Upper lobe of left lung (tissue), 6 donors: Measurements from ENCODE around the gene MRPL14. TPM values are rescaled to one million over a fixed set of nuclear protein-coding genes. Genes with fewer than 3 reads are reported as not detected.
A peak's percentile ranks its signal among the peaks of the same experiment; 100 is the strongest.

ENCODE experiments used
- ATAC-seq, 2 donors: fragments of 200-7000 bp; cut with Tn5 transposase; one replicate each; pipeline ENCODE4 v1.9.1; 2022; ENCODE audit warnings: mild to moderate bottlenecking in 2 of 2, moderate library complexity in 2 of 2; ENCODE audit not compliant: low FRiP score in 2 of 2
- DNase-seq, 2 donors: peaks; one replicate each; pipeline ENCODE4 v3.0.0-alpha.2; 2019 to 2020
- H3K27ac ChIP-seq, 4 donors: fragments of 200-600 bp; sonication (generic); one replicate each; pipeline ENCODE4 v1.5.1; 2016 to 2019
- H3K27me3 ChIP-seq, 4 donors: fragments of 200-600 bp; sonication (generic); one replicate each; pipeline ENCODE4 v1.5.1; 2017 to 2019
- H3K36me3 ChIP-seq, 4 donors: fragments of 200-600 bp; sonication (generic); one replicate each; pipeline ENCODE4 v1.5.1; 2016 to 2019
- H3K4me1 ChIP-seq, 4 donors: fragments of 200-600 bp; sonication (generic); one replicate each; pipeline ENCODE4 v1.5.1; 2018 to 2019
- H3K4me3 ChIP-seq, 4 donors: fragments of 200-600 bp; sonication (generic); one replicate each; pipeline ENCODE4 v1.5.1; 2017 to 2019; ENCODE audit warnings: mild to moderate bottlenecking in 2 of 4, moderate library complexity in 1 of 4
- H3K9me3 ChIP-seq, 4 donors: fragments of 200-600 bp; sonication (generic); one replicate each; pipeline ENCODE4 v1.5.1; 2018 to 2019
- CTCF ChIP-seq, 6 experiments: fragments of 450-650 bp in 4 of 6; fragments of 200-600 bp in 2 of 6; sonication (generic) in 2 of 6; IDR thresholded peaks; one replicate each; pipeline ENCODE4 v1.5.1; 2016 to 2019; ENCODE audit warnings: antibody characterized with exemption in 6 of 6
- EP300 ChIP-seq, 4 donors: sonication (generic); formaldehyde crosslinking; IDR thresholded peaks; one replicate each; pipeline ENCODE4 v1.5.1; 2017; ENCODE audit warnings: antibody characterized with exemption in 4 of 4, control low read depth in 2 of 4
- POLR2A ChIP-seq, 4 donors: fragments of 450-650 bp; IDR thresholded peaks; one replicate each; pipeline ENCODE4 v1.5.1; 2016 to 2017; ENCODE audit warnings: antibody characterized with exemption in 4 of 4, mild to moderate bottlenecking in 2 of 4
- POLR2AphosphoS5 ChIP-seq, 2 donors: sonication (generic); formaldehyde crosslinking; IDR thresholded peaks; one replicate each; pipeline ENCODE4 v1.5.1; 2017; ENCODE audit warnings: antibody characterized with exemption in 2 of 2
- WGBS, 2 donors: methylation state at CpG; one replicate each; pipeline ENCODE4 v1.1.5; 2017 to 2018; 5-methylcytosine and 5-hydroxymethylcytosine counted together
- total RNA-seq, 6 donors: library from RNA; depleted of rRNA in 4 of 6; stranded (reverse); fragments of >200 nt in 4 of 6; gene quantifications; one replicate each; pipeline versions ENCODE4 v1.1.0 to v1.2.1, GENCODE V29; 2016 to 2021
- donor health status: DM: no; HTN: no; CAD: no; lungs with moderate emphysema.
- donor health status: DM: no; HTN: yes; CAD: no; lungs with severe emphysema.

MRPL14 gene
- total RNA-seq, 6 donors from 2014 or later, result 89.1 to 164 (median 97.7) TPM

DNA sequence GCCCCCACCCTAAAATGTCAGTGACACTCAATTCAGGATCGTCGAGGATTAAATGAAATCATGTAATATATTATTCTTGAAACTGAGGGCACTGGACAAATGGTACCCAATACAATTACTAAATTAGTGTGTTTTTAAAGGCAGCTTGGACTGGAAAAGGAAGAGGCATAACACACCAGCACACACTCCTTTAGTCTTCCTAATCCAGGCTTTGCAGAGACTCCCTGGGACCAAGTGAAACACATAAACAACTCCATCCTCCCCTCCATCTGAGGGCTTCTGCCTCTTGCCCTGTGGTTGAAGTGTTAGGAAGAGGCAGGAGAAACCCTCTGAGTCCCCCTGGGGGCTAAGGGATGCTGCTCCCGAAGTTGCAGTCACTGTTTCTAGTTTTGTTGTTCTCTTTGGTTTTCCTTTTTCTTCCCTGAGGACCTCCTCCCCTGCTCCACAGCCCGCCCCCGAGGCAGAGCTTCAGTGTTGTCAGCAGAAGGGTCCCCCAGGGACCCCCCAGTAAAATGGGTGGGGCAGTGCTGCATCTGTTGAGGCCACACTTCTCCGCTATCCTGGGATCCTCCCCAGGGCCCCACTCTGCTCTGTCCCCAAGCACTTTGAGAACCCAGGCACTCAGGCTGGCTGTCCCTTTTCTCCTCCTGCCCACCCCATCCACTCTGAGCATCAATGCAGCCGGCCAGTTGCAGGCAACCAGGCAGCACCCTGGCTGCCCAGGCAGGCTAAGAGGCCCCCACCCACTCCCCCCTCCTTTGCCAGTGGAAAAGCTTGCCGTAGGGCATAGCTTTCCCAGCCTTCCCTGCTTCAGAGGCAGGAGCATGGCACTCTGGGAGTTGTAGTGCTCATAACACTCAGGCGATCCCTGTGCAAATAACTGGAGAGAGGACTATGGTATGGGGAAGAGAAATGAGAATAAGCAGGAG lies 6.0 kb upstream of the MRPL14 start:
- peaks cover 19 to 39% (median 29%) of the 10 kb centered on the region in 4 donors for H3K4me1 ChIP-seq

DNA sequence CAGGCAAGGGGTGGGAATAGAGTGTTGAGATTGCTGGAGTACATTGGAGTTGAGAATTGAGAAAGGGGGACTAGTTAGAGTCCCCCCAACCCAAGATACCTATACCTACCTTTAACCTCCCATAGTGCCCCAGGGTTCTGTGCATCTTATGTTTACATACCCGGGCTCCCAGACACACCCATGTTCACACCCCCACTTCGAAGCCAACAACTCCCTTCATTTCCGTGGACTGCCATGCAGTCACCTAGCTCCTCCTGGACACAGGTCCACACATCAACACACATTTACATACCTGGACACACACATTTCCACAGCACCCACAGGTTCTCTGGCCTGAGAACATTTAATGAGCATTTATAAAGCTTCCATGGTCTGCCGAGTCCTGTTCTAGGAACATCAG lies 5.2 kb upstream of the MRPL14 start:
- no peak for TF ChIP-seq EP300 (IDR thresholded peaks at IDR 0.05)
- no peak for TF ChIP-seq POLR2AphosphoS5 (IDR thresholded peaks at IDR 0.05)
- TF ChIP-seq CTCF (IDR thresholded peaks at IDR 0.05), result no peak
- no peak for TF ChIP-seq POLR2A (IDR thresholded peaks at IDR 0.05)
- no peaks in the 10 kb centered on the region for H3K27me3 ChIP-seq
- no peaks in the 10 kb centered on the region for H3K9me3 ChIP-seq
- H3K27ac ChIP-seq, result peak overlapping the region in 2 of 4 donors; percentile 3 to 46
- 79 to 84% methylated on average over 4 of the region's 4 CpGs for WGBS, 2 donors
- ATAC-seq (no peak), DNase-seq (no peak)
- H3K4me3 ChIP-seq, result no peak overlapping the region
- peaks cover 20 to 43% (median 31%) of the 10 kb centered on the region in 4 donors for H3K4me1 ChIP-seq
- peaks cover 7 to 30% (median 25%) of the 10 kb centered on the region in 4 donors for H3K36me3 ChIP-seq

More for the DNA sequence above, 6.0 kb upstream of the MRPL14 start:
- peak overlapping the region in 3 of 4 donors; percentile 27 to 46 (median 32) for H3K27ac ChIP-seq
- no peak overlapping the region for H3K4me3 ChIP-seq
- H3K9me3 ChIP-seq, result no peaks in the 10 kb centered on the region
- no peak for TF ChIP-seq CTCF (IDR thresholded peaks at IDR 0.05)
- ATAC-seq (peak; percentile 75 to 91), DNase-seq (peak; percentile 32 to 79)
- H3K27me3 ChIP-seq, result no peaks in the 10 kb centered on the region
- H3K36me3 ChIP-seq, result peaks cover 10 to 36% (median 32%) of the 10 kb centered on the region in 4 donors
- WGBS, 2 donors, result 43 to 55% methylated on average over 8 to 9 of the region's 9 CpGs

GRCh38 chr6:44131892-44132291 lies 4.6 kb upstream of the MRPL14 start:
- Histone ChIP-seq H3K36me3 (peaks cover 7 to 24% (median 21%) of the 10 kb centered on the region in 4 donors), H3K4me1 (peaks cover 20 to 43% (median 31%) of the 10 kb centered on the region in 4 donors)

DNA sequence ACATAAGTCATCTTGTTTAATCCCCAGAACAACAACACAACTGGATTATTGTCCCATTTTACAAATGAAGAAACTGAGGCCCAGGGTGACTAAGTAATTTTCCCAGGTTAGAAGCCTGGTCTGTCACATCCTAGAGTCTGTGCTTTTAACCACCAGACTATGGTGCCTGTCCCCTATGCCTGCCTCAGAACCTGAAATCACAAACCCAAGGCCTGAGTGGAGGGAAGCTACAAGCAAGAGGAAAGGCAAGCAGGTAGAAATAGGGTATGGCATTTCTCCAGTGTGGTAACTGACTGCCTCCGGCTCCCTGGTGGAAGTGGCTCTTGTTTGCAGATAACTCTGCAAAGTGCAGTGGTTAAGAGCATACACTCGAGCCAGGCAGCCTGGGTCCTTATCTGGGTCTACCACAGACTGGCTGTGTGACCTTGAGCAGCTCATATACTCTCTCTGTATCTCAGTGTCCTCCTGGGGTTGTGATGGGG lies 2.6 kb upstream of the MRPL14 start:
- 59 to 60% methylated on average over 2 of the region's 2 CpGs for WGBS, 2 donors
- no peak for ATAC-seq
- no peak overlapping the region for H3K4me3 ChIP-seq

More at GRCh38 chr6:44131892-44132291, 4.6 kb upstream of the MRPL14 start:
- H3K27me3 ChIP-seq, result no peaks in the 10 kb centered on the region
- TF ChIP-seq POLR2AphosphoS5 (IDR thresholded peaks at IDR 0.05), result no peak
- TF ChIP-seq CTCF (IDR thresholded peaks at IDR 0.05), result no peak
- TF ChIP-seq EP300 (IDR thresholded peaks at IDR 0.05), result no peak
- no peak for TF ChIP-seq POLR2A (IDR thresholded peaks at IDR 0.05)
- ATAC-seq (no peak), DNase-seq (peak in 1 of 2 donors; percentile 66)
- no peaks in the 10 kb centered on the region for H3K9me3 ChIP-seq
- WGBS, 2 donors, result 88 to 95% methylated on average over 2 of the region's 2 CpGs
- H3K27ac ChIP-seq, result peak overlapping the region in 2 of 4 donors; percentile 3 to 46
- no peak overlapping the region for H3K4me3 ChIP-seq

More for the DNA sequence above, 2.6 kb upstream of the MRPL14 start:
- no peak for TF ChIP-seq POLR2A (IDR thresholded peaks at IDR 0.05)
- TF ChIP-seq CTCF (IDR thresholded peaks at IDR 0.05), result no peak
- no peak for TF ChIP-seq EP300 (IDR thresholded peaks at IDR 0.05)
- peak in 1 of 2 donors; percentile 34 for TF ChIP-seq POLR2AphosphoS5 (IDR thresholded peaks at IDR 0.05)
- peak overlapping the region in 2 of 4 donors; percentile 7 to 32 for H3K27ac ChIP-seq
- H3K36me3 ChIP-seq, result peaks cover 0 to 6% (median 4%) of the 10 kb centered on the region in 4 donors
- peak in 1 of 2 donors; percentile 77 for DNase-seq
- H3K27me3 ChIP-seq, result no peaks in the 10 kb centered on the region
- H3K4me1 ChIP-seq, result peaks cover 26 to 59% (median 38%) of the 10 kb centered on the region in 4 donors
- H3K9me3 ChIP-seq, result no peaks in the 10 kb centered on the region
